ENCODE measurements around the gene DPP3. TPM values are rescaled to one million over a fixed set of nuclear protein-coding genes. Genes with fewer than 3 reads are reported as not detected.

The DPP3 gene, protein sequence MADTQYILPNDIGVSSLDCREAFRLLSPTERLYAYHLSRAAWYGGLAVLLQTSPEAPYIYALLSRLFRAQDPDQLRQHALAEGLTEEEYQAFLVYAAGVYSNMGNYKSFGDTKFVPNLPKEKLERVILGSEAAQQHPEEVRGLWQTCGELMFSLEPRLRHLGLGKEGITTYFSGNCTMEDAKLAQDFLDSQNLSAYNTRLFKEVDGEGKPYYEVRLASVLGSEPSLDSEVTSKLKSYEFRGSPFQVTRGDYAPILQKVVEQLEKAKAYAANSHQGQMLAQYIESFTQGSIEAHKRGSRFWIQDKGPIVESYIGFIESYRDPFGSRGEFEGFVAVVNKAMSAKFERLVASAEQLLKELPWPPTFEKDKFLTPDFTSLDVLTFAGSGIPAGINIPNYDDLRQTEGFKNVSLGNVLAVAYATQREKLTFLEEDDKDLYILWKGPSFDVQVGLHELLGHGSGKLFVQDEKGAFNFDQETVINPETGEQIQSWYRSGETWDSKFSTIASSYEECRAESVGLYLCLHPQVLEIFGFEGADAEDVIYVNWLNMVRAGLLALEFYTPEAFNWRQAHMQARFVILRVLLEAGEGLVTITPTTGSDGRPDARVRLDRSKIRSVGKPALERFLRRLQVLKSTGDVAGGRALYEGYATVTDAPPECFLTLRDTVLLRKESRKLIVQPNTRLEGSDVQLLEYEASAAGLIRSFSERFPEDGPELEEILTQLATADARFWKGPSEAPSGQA
- total RNA-seq (2022; extraction: Qiagen RNA extraction), result 52.7 to 59.0 TPM (median 57.5 TPM) in 5 replicates

DNA sequence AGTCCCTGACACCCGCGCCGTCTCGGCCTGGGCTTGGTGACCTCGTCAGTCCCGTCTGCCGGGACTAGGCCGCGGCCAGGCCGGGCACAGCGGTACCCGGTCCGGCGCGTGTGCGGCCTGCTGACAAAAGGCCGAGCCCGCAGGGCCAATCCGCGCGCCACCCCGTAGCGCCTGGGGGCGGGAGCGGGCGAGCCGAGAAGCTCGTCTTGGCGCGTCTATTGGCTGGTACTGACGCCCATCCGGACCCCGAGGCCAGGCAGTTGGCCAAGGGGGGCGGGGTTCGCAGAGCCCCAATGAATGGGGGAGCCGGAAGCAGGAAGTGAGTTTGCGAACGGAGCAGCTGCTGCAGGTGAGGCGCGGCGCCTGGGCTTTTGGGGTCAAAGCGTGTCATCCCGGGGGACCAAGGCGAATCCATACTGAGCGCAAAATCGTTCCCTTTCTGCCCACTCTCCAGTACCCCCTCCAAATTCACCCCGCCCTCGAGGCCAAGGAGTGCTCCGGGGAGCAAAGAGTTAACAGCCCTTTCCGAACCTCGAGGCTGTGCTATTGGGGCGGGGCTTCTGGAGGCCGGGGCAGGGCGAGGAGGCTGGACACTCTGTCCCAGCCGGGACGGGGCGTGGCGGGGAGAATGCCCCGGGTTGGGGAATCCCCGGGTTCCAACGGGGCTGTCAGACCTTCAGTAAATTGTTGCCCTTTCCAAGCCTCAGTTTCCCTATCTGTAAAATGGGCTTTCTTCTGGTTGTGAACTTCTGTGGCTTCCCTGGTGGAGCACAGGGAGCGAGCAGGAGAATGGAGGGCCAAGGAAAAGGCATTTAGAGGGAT is at the start of gene DPP3:
DPP3 (plus strand) TSS at position 318 of the 822 bp plus-strand sequence. CDS start 1,767 bp downstream, outside the sequence.

DNA sequence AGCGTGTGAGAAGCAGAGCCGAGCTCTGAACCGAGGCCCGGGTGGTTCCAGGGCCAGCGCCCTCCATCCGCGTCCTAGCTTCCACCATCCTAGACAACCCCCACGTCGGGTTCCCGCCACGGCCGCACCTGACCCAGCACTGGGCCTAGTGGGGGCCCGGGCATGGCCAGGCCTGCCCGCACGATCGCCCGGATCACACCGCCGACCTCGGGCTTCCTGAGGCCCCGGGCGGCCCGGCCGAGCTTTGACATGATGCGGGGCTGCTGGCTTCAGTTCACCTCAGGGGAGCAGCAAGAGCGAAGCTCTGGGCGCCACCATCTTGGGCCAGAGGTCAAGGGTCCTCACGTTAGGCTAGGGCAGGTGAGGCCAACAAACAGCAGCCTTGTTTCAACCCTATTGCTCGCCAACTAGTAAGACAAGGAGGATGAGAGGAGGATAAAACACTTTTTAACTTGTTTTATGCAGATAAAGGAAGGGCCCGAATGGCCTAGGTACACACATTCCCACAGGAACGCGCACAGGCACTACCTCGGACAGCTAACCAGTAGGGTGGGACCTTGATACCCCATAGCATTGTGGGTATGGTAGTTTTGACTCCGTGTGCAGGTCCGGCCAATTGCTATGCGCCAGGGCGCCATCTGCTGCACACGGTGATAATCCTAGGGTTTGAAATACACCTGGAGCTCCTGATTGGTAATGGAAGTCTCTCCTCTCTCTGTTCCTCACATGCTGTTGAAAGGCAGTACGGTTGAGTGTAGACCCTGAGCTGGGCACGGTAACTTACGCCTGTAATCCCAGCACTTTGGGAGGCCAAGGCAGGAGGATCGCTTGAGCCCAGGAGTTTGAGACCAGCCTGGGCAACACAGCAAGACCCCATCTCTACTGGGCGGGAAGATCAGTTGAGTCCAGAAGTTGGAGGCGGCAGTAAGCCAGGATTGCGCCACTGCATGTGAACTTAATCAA is 41.4 kb upstream of the DPP3 start, which contains the start of gene MRPL11:
MRPL11 (minus strand) TSS at position 345 of the 963 bp plus-strand sequence; CDS start at position 251, 94 bp downstream.

DNA sequence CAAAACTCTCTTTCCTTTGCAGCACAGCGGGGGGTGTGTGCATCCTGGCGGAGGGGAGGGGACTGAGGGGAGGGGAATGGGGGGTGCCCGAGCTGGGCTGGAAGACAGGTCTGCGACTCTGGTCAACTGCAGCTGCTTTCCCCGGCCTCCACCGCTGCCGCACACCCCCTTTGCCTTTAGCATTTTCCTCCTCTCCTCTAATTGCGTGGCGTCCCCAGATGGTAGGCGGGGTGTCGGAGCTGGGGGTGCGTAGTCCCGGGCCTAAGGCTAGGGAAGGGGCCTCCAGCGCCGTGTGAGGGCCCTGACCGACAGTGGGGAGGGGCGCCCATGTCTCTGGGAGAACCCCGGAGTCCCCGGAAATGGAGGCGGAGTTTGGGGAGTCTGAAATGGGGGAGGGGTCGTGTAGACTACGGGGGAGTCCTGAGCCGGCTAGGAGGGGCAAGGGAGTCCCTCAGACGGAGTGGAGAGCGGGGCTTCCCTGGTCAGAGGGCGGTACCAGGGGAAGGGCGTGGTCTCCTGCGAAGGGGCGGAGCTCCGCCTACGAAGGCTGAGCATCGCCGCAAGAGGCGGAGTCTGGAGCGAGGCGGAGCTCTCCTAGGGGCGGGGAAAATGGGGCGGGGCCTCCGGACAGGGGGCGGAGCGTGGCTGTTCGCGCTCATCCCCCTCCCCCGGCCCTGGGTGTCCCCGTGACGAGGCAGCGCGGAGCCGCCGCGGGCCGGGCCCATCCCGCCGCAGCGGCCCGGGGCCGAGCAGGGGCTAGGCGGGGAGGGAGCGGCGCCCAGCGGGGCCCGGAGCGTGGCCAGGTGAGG is 13.8 kb upstream of the DPP3 start, which contains the start of gene PELI3:
PELI3 (plus strand) TSS at position 681 of the 809 bp plus-strand sequence. CDS start 1,224 bp downstream, outside the sequence.

DNA sequence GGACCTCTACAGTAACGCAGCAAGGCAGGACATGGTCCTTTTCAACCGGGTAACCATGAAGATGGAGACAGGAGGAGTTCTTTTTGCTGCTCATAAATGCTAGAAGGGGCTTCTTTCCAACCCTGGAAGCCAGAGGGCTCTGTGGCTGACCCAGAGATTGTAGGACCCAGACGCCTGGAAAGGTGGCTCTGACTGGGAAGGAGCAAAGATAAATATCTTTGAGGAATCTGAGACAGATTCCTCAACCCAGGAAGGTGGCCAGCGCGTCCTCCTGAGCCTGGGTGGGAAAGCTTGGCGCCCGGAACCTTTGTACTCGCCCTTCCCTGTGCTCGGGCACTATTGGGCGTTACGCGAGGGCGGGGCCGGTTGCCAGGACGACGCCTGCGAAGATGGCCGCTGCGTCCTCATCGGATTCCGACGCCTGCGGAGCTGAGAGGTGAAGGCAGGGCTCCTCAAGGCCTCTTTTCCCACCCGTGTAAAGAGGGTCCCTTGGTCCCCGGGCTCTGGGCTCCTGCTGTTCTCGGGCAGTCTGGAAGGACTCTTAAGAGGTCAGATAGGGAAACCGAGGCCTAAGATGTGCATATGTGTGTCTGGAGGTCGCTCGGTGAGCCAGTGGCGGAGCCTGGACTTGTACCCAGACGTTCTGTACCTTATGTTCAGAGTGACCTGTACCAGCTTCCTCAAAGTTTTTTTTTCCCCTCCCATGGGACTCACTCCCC is 30.2 kb downstream of the DPP3 start, which contains the start of gene BBS1:
BBS1 (plus strand) TSS at position 365 of the 719 bp plus-strand sequence; CDS start at position 390, 25 bp downstream.

DNA sequence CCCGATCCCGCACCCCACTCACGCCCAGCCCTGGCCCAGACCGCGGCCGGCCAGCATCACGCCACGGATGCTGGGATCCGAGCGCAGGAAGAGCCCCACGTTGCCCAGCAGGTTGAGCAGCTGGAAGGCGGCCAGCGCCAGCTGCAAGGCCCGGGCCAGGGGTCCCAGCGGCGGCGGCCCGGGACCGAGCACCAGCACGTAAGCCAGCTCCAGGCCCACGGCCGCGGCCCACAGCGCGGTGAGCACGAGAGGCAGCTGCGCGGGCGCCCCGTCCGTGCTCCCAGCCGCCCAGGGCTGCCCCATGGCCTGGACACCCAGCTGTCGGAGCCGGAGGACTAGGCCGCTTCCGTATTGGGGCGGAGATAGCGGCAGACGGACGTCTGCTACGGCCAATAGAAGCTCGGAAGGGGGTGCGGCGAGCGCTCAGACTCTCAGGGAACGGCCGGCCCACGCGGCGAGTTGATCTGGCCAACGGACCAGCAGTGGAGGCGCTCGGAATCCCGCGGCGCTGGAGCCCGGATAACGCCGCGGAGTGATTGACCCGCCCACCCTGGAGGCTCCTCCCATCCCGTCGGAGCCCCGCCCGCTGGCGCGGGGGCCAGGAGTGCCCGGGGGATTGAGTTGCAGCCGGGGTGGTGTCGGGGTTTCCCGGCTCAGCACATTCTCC is 65.6 kb downstream of the DPP3 start, which contains the start of gene ZDHHC24:
ZDHHC24 (minus strand) TSS at position 348 of the 667 bp plus-strand sequence; CDS start at position 303, 45 bp downstream.

DNA sequence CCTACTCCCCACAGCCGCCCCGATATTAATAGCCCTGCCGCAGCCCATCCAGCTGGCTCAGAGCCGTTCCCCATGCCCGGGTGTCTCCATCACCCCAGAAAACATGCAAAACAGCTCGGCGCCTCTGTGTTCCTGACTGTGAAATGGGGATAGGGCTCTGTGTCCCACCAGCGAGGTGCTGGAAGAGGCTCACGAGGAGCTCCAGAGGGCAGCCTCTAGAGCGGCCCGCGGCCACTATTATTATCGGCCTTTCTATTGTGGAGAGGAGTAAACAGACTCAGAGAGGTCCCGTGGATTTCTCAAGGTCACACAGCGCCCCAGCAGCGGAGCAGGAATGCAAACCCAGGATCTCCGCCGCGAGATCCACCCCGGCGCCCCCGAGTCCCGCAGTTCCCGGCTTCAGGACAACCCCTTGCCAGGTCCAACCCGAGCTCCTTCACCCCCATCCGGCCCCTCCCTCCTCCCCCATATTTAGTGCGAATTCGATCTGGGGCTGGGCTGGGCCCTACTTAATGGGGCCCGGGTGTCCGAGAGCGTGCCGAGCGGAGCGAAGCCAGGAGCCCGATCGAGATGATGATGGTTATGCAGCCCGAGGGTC is 66.2 kb downstream of the DPP3 start, which contains the start of gene ACTN3:
ACTN3 (plus strand) TSS at position 536 of the 598 bp plus-strand sequence; CDS start at position 571, 35 bp downstream.

Other genes starting within 250 kb of the DPP3 start
- 35.5 to 49.9 TPM (median 45.3 TPM) in 5 replicates for gene KLC2, start 222.7 kb upstream of the DPP3 start, total RNA-seq (2022; extraction: Qiagen RNA extraction)
- 128 to 156 TPM (median 142 TPM) in 5 replicates for gene RAB1B, start 211.8 kb upstream of the DPP3 start, total RNA-seq (2022; extraction: Qiagen RNA extraction)
- 2.2 to 3.4 TPM (median 2.4 TPM) in 5 replicates for gene CNIH2, start 202.3 kb upstream of the DPP3 start, total RNA-seq (2022; extraction: Qiagen RNA extraction)
- 94.5 to 120 TPM (median 118 TPM) in 5 replicates for gene YIF1A, start 191.3 kb upstream of the DPP3 start, total RNA-seq (2022; extraction: Qiagen RNA extraction)
- 1.9 to 4.0 TPM (median 3.6 TPM) in 5 replicates for gene TMEM151A, start 188.5 kb upstream of the DPP3 start, total RNA-seq (2022; extraction: Qiagen RNA extraction)
- not detected in 5 replicates for gene CD248, start 163.4 kb upstream of the DPP3 start, total RNA-seq (2022; extraction: Qiagen RNA extraction)
- 23.9 to 37.3 TPM (median 32.9 TPM) in 5 replicates for gene RIN1, start 144.0 kb upstream of the DPP3 start, total RNA-seq (2022; extraction: Qiagen RNA extraction)
- 74.1 to 98.9 TPM (median 84.5 TPM) in 5 replicates for gene BRMS1, start 135.3 kb upstream of the DPP3 start, total RNA-seq (2022; extraction: Qiagen RNA extraction)
- gene B4GAT1, start 132.8 kb upstream of the DPP3 start, total RNA-seq (2022; extraction: Qiagen RNA extraction), result 12.7 to 20.1 TPM (median 17.5 TPM) in 5 replicates
- gene SLC29A2, start 108.7 kb upstream of the DPP3 start, total RNA-seq (2022; extraction: Qiagen RNA extraction), result 6.4 to 7.5 TPM (median 6.8 TPM) in 5 replicates
- not detected in 5 replicates for gene NPAS4, start 59.4 kb upstream of the DPP3 start, total RNA-seq (2022; extraction: Qiagen RNA extraction)
- gene MRPL11, start 41.6 kb upstream of the DPP3 start, total RNA-seq (2022; extraction: Qiagen RNA extraction), result 96.7 to 118 TPM (median 111 TPM) in 5 replicates
- gene PELI3, start 13.5 kb upstream of the DPP3 start, total RNA-seq (2022; extraction: Qiagen RNA extraction), result 3.6 to 5.6 TPM (median 5.1 TPM) in 5 replicates
- gene BBS1, start 30.2 kb downstream of the DPP3 start, total RNA-seq (2022; extraction: Qiagen RNA extraction), result 8.2 to 11.7 TPM (median 9.5 TPM) in 5 replicates
- gene ZDHHC24, start 65.6 kb downstream of the DPP3 start, total RNA-seq (2022; extraction: Qiagen RNA extraction), result 6.2 to 14.4 TPM (median 13.6 TPM) in 5 replicates
- gene ACTN3, start 66.5 kb downstream of the DPP3 start, total RNA-seq (2022; extraction: Qiagen RNA extraction), result not detected in 5 replicates
- 30.3 to 40.9 TPM (median 33.5 TPM) in 5 replicates for gene CTSF, start 88.2 kb downstream of the DPP3 start, total RNA-seq (2022; extraction: Qiagen RNA extraction)
- 0.60 to 0.67 TPM (median 0.63 TPM) in 5 replicates for gene CCDC87, start 112.6 kb downstream of the DPP3 start, total RNA-seq (2022; extraction: Qiagen RNA extraction)
- 26.2 to 30.7 TPM (median 27.4 TPM) in 5 replicates for gene CCS, start 112.8 kb downstream of the DPP3 start, total RNA-seq (2022; extraction: Qiagen RNA extraction)
- gene RBM14, start 136.2 kb downstream of the DPP3 start, total RNA-seq (2022; extraction: Qiagen RNA extraction), result 63.5 to 82.0 TPM (median 66.9 TPM) in 5 replicates
- gene RBM4, start 158.3 kb downstream of the DPP3 start, total RNA-seq (2022; extraction: Qiagen RNA extraction), result 128 to 156 TPM (median 136 TPM) in 5 replicates
- gene RBM4B, start 197.5 kb downstream of the DPP3 start, total RNA-seq (2022; extraction: Qiagen RNA extraction), result 17.6 to 22.3 TPM (median 19.3 TPM) in 5 replicates
- gene SPTBN2, start 248.8 kb downstream of the DPP3 start, total RNA-seq (2022; extraction: Qiagen RNA extraction), result 8.7 to 10.7 TPM (median 9.7 TPM) in 5 replicates